ENCODE measurements around the gene C14orf180. TPM values are rescaled to one million over a fixed set of nuclear protein-coding genes. Genes with fewer than 3 reads are reported as not detected.

Gene C14orf180
- total RNA-seq, 3 donors from 2014 or later (not counting 1 experiment from before 2014, with no cell fraction given): not detected

GRCh38 chr14:104598039-104598909 lies 18.7 kb downstream of the C14orf180 start:
- no peak overlapping the region for H3K4me3 Mint-ChIP-seq
- no peak overlapping the region for H3K4me3 ChIP-seq (ENCODE audit: low read length)
- H3K36me3 Mint-ChIP-seq: no peaks in the 10 kb centered on the region
- intact Hi-C loops (cut with micrococcal nuclease): no loop called here
- no peaks in the 10 kb centered on the region for H3K4me1 ChIP-seq (ENCODE audit: control insufficient read depth, insufficient read depth, low read length)
- no peak for TF ChIP-seq CTCF (IDR thresholded peaks at IDR 0.05)
- no peak for DNase-seq
- H3K36me3 ChIP-seq (ENCODE audit: control insufficient read depth, insufficient read depth, low read length): no peaks in the 10 kb centered on the region
- no peaks in the 10 kb centered on the region for H3K27me3 ChIP-seq (ENCODE audit: control insufficient read depth, insufficient read depth, low read length)
- H3K27ac ChIP-seq (ENCODE audit: low read length): no peak overlapping the region
- no peaks in the 10 kb centered on the region for H3K9me3 ChIP-seq (ENCODE audit: control insufficient read depth, insufficient read depth, low read length)
- no peak for ATAC-seq
- H3K4me1 Mint-ChIP-seq: peaks cover 0 to 11% of the 10 kb centered on the region in 2 donors
- peaks cover 6 to 24% of the 10 kb centered on the region in 2 donors for H3K27me3 Mint-ChIP-seq (ENCODE audit: low read depth in 2 of 2)
- H3K9me3 Mint-ChIP-seq: no peaks in the 10 kb centered on the region
- H3K27ac Mint-ChIP-seq: no peak overlapping the region
- WGBS (ENCODE audit: insufficient coverage): 75% methylated on average over 28 of the region's 28 CpGs

GRCh38 chr14:104598910-104599273 lies 19.3 kb downstream of the C14orf180 start:
- DNase-seq: no peak
- ATAC-seq: no peak
- Histone ChIP-seq H3K36me3 (ENCODE audit: control insufficient read depth, insufficient read depth, low read length) (no peaks in the 10 kb centered on the region), H3K4me1 (ENCODE audit: control insufficient read depth, insufficient read depth, low read length) (no peaks in the 10 kb centered on the region), H3K27ac (ENCODE audit: low read length) (no peak overlapping the region), H3K27me3 (ENCODE audit: control insufficient read depth, insufficient read depth, low read length) (peaks cover under 1% of the 10 kb centered on the region), H3K9me3 (ENCODE audit: control insufficient read depth, insufficient read depth, low read length) (no peaks in the 10 kb centered on the region), H3K4me3 (ENCODE audit: low read length) (no peak overlapping the region)
- no peak overlapping the region for H3K27ac Mint-ChIP-seq
- WGBS (ENCODE audit: insufficient coverage): 89% methylated on average over 12 of the region's 12 CpGs
- no peaks in the 10 kb centered on the region for H3K36me3 Mint-ChIP-seq
- peaks cover 10 to 28% of the 10 kb centered on the region in 2 donors for H3K27me3 Mint-ChIP-seq (ENCODE audit: low read depth in 2 of 2)
- H3K9me3 Mint-ChIP-seq: no peaks in the 10 kb centered on the region
- H3K4me3 Mint-ChIP-seq: no peak overlapping the region
- intact Hi-C loops (cut with micrococcal nuclease): no loop called here
- H3K4me1 Mint-ChIP-seq: peaks cover 0 to 15% of the 10 kb centered on the region in 2 donors
- no peak for TF ChIP-seq CTCF (IDR thresholded peaks at IDR 0.05)

GRCh38 chr14:104599446-104599845 lies 19.9 kb downstream of the C14orf180 start:
- H3K27ac Mint-ChIP-seq: no peak overlapping the region
- peaks cover 3% of the 10 kb centered on the region for H3K27me3 ChIP-seq (ENCODE audit: control insufficient read depth, insufficient read depth, low read length)
- no peak for TF ChIP-seq CTCF (IDR thresholded peaks at IDR 0.05)
- 91% methylated on average over 7 of the region's 7 CpGs for WGBS (ENCODE audit: insufficient coverage)
- intact Hi-C loops (cut with micrococcal nuclease): no loop called here
- DNase-seq (no peak), ATAC-seq (no peak)
- H3K4me3 Mint-ChIP-seq: no peak overlapping the region
- no peaks in the 10 kb centered on the region for H3K4me1 ChIP-seq (ENCODE audit: control insufficient read depth, insufficient read depth, low read length)
- no peaks in the 10 kb centered on the region for H3K9me3 ChIP-seq (ENCODE audit: control insufficient read depth, insufficient read depth, low read length)
- H3K27ac ChIP-seq (ENCODE audit: low read length): no peak overlapping the region
- no peak overlapping the region for H3K4me3 ChIP-seq (ENCODE audit: low read length)
- H3K27me3 Mint-ChIP-seq (ENCODE audit: low read depth in 2 of 2): peaks cover 13 to 32% of the 10 kb centered on the region in 2 donors
- peaks cover 0 to 18% of the 10 kb centered on the region in 2 donors for H3K4me1 Mint-ChIP-seq
- H3K9me3 Mint-ChIP-seq: no peaks in the 10 kb centered on the region
- H3K36me3 ChIP-seq (ENCODE audit: control insufficient read depth, insufficient read depth, low read length): no peaks in the 10 kb centered on the region
- no peaks in the 10 kb centered on the region for H3K36me3 Mint-ChIP-seq
